GM18873 (cell line): ENCODE measurements around the gene PKP4.
"Not testable (repeated sequence)": the region's sequence is repeated elsewhere in the genome, so short reads cannot be mapped to it uniquely, and the experiment has no call there.

Source experiments
- ATAC-seq: cut with Tn5 transposase; IDR thresholded peaks from one replicate; pipeline ENCODE4 v1.9.1; 2021; ENCODE audit warnings: mild to moderate bottlenecking, moderate library complexity, moderate number of reproducible peaks; ENCODE audit not compliant: unreplicated experiment, low FRiP score

The PKP4 gene

GRCh38 chr2:158668001-158668765 is 211.4 kb downstream of the PKP4 start:
- ATAC-seq, result no peak

GRCh38 chr2:158670292-158670691 is 213.5 kb downstream of the PKP4 start:
- ATAC-seq, result no peak

- ATAC-seq, result no peak
These were observed 214.9 kb downstream of the PKP4 start for GRCh38 chr2:158671360-158672245.

- no peak for ATAC-seq
These were observed 219.5 kb downstream of the PKP4 start for GRCh38 chr2:158676295-158676694.

GRCh38 chr2:158676696-158677095 is 219.9 kb downstream of the PKP4 start:
- ATAC-seq, result no peak

- no peak for ATAC-seq
These were observed 220.8 kb downstream of the PKP4 start for GRCh38 chr2:158677542-158677941.

GRCh38 chr2:158681816-158682215 is 225.1 kb downstream of the PKP4 start:
- no peak for ATAC-seq

GRCh38 chr2:158685646-158686045 is 228.9 kb downstream of the PKP4 start:
- no peak for ATAC-seq

GRCh38 chr2:158686210-158686691 is 229.5 kb downstream of the PKP4 start:
- ATAC-seq, result no peak

GRCh38 chr2:158687315-158687714 is 230.6 kb downstream of the PKP4 start:
- ATAC-seq, result no peak

GRCh38 chr2:158688721-158689120 is 232.0 kb downstream of the PKP4 start:
- ATAC-seq, result no peak

GRCh38 chr2:158689391-158689790 is 232.6 kb downstream of the PKP4 start:
- no peak for ATAC-seq

- ATAC-seq, result no peak
These were observed 234.1 kb downstream of the PKP4 start for GRCh38 chr2:158690823-158691222.

- no peak for ATAC-seq
These were observed 234.9 kb downstream of the PKP4 start for GRCh38 chr2:158691619-158692018.

- ATAC-seq, result no peak
These were observed 235.8 kb downstream of the PKP4 start for GRCh38 chr2:158692372-158693103.

GRCh38 chr2:158693476-158693875 is 236.7 kb downstream of the PKP4 start:
- ATAC-seq, result no peak

- ATAC-seq, result no peak
These were observed 238.6 kb downstream of the PKP4 start for GRCh38 chr2:158695305-158695704.

GRCh38 chr2:158695744-158696143 is 239.0 kb downstream of the PKP4 start:
- ATAC-seq, result not testable (repeated sequence)

GRCh38 chr2:158699323-158699722 is 242.6 kb downstream of the PKP4 start:
- ATAC-seq, result no peak

- no peak for ATAC-seq
These were observed 244.3 kb downstream of the PKP4 start for GRCh38 chr2:158701101-158701500.

- no peak for ATAC-seq
These were observed 246.0 kb downstream of the PKP4 start for GRCh38 chr2:158702740-158703139.
